HepG2 (cell line): ENCODE measurements around the gene BTBD19. TPM values are rescaled to one million over a fixed set of nuclear protein-coding genes. Genes with fewer than 3 reads are reported as not detected.
A peak's percentile ranks its signal among the peaks of the same experiment; 100 is the strongest.

Source experiments
- BRCA1 ChIP-seq: sonication (generic); formaldehyde crosslinking; IDR thresholded peaks from 2 replicates; pipeline ENCODE4 v1.4.0; 2020; ENCODE audit warnings: missing genetic modification reagents
- CHCHD3 ChIP-seq: sonication (generic); formaldehyde crosslinking; IDR thresholded peaks from 2 replicates; pipeline ENCODE4 v1.8.0; 2022; ENCODE audit warnings: mild to moderate bottlenecking, missing genetic modification reagents, moderate library complexity
- HNF4G ChIP-seq, 2 experiments: sonication (generic) in 1 of 2; formaldehyde crosslinking in 1 of 2; IDR thresholded peaks; 2 replicates each; pipeline versions ENCODE4 v1.4.0 to v1.6.1; 2011 to 2020; ENCODE audit warnings: borderline replicate concordance in 2 of 2, low read depth in 2 of 2, mild to moderate bottlenecking in 2 of 2, low read length in 1 of 2, missing genetic modification reagents in 1 of 2, moderate library complexity in 1 of 2
- KAT8 ChIP-seq: IDR thresholded peaks from 2 replicates; pipeline ENCODE4 v1.6.1; 2016; ENCODE audit warnings: missing genetic modification reagents, missing compliant biosample characterization
- MTERF4 ChIP-seq: sonication (generic); formaldehyde crosslinking; IDR thresholded peaks from 2 replicates; pipeline ENCODE4 v1.8.0; 2023; ENCODE audit warnings: mild to moderate bottlenecking, missing genetic modification reagents
- MXD1 ChIP-seq: sonication (generic); formaldehyde crosslinking; IDR thresholded peaks from 2 replicates; pipeline ENCODE4 v1.4.0; 2020; ENCODE audit warnings: mild to moderate bottlenecking, missing genetic modification reagents
- RBM39 ChIP-seq: fragments of 200-400 bp; formaldehyde crosslinking; IDR thresholded peaks from one replicate; pipeline ENCODE4 v1.6.1; 2018; ENCODE audit warnings: antibody characterized with exemption, mild to moderate bottlenecking, low read depth, low read length; ENCODE audit not compliant: poor library complexity, severe bottlenecking
- RFXANK ChIP-seq: IDR thresholded peaks from 2 replicates; pipeline ENCODE4 v1.6.1; 2016
- SALL1 ChIP-seq: sonication (generic); formaldehyde crosslinking; IDR thresholded peaks from 2 replicates; pipeline ENCODE4 v1.8.0; 2022; ENCODE audit warnings: mild to moderate bottlenecking, missing genetic modification reagents
- SETDB1 ChIP-seq: sonication (generic); formaldehyde crosslinking; IDR thresholded peaks from 2 replicates; pipeline ENCODE4 v1.5.1; 2020; ENCODE audit warnings: missing genetic modification reagents, mild to moderate bottlenecking, borderline replicate concordance
- SP2 ChIP-seq: sonication (generic); formaldehyde crosslinking; IDR thresholded peaks from 2 replicates; pipeline ENCODE4 v1.5.1; 2020; ENCODE audit warnings: mild to moderate bottlenecking, missing genetic modification reagents
- TFDP1 ChIP-seq: IDR thresholded peaks from 2 replicates; pipeline ENCODE4 v1.6.1; 2016; ENCODE audit warnings: missing compliant biosample characterization, missing genetic modification reagents, borderline replicate concordance
- ZBTB10 ChIP-seq: sonication (generic); formaldehyde crosslinking; IDR thresholded peaks from 2 replicates; pipeline ENCODE4 v1.4.0; 2020; ENCODE audit warnings: missing genetic modification reagents, borderline replicate concordance
- ZBTB20 ChIP-seq: sonication (generic); formaldehyde crosslinking; IDR thresholded peaks from 2 replicates; pipeline ENCODE4 v1.8.1; 2023; ENCODE audit warnings: missing genetic modification reagents, low read depth, mild to moderate bottlenecking, borderline replicate concordance
- ZNF180 ChIP-seq: sonication (generic); formaldehyde crosslinking; IDR thresholded peaks from 2 replicates; pipeline ENCODE4 v1.4.0; 2020; ENCODE audit warnings: low read depth, missing genetic modification reagents, borderline replicate concordance
- ZNF335 ChIP-seq: sonication (generic); formaldehyde crosslinking; IDR thresholded peaks from 2 replicates; pipeline ENCODE4 v1.4.0; 2020; ENCODE audit warnings: missing genetic modification reagents
- ZNF768 ChIP-seq: sonication (generic); formaldehyde crosslinking; IDR thresholded peaks from 2 replicates; pipeline ENCODE4 v1.4.0; 2020; ENCODE audit warnings: missing genetic modification reagents
- ZNF878 ChIP-seq: sonication (generic); formaldehyde crosslinking; IDR thresholded peaks from 2 replicates; pipeline ENCODE4 v1.8.1; 2023; ENCODE audit warnings: mild to moderate bottlenecking, missing genetic modification reagents, moderate library complexity
- ZSCAN12 ChIP-seq: sonication (generic); formaldehyde crosslinking; IDR thresholded peaks from 2 replicates; pipeline ENCODE4 v1.9.0; 2021; ENCODE audit warnings: mild to moderate bottlenecking, missing genetic modification reagents
- ZSCAN30 ChIP-seq: sonication (generic); formaldehyde crosslinking; IDR thresholded peaks from 2 replicates; pipeline ENCODE4 v1.5.0; 2020; ENCODE audit warnings: mild to moderate bottlenecking, missing genetic modification reagents
- polyA plus RNA-seq, 8 experiments: library from polyadenylated mRNA; depleted of rRNA in 3 of 8; stranded (reverse) in 7 of 8; unstranded in 1 of 8; fragments of >200 nt; fragmentation: Illumina TruSeq in 4 of 8; extraction: Trizol in 4 of 8; gene quantifications; 2 replicates each; pipeline versions ENCODE4 v1.2.1 to v1.2.3, GENCODE V29; 2011 to 2016; ENCODE audit warnings: low read depth in 4 of 8, missing spikeins in 1 of 8, mixed read lengths in 1 of 8; ENCODE audit not compliant: insufficient read depth in 1 of 8
- total RNA-seq, 5 experiments: library from RNA; depleted of rRNA; stranded (reverse); fragments of >200 nt; fragmentation: Illumina TruSeq; extraction: Trizol; gene quantifications; 2 replicates each; pipeline ENCODE4 v1.2.3, GENCODE V29; 2016; ENCODE audit warnings: low read depth in 1 of 5
- TF ChIP-seq, protein P1 (sequence below): sonication (generic); formaldehyde crosslinking; IDR thresholded peaks from 2 replicates; pipeline ENCODE4 v1.4.0; 2020; ENCODE audit warnings: missing genetic modification reagents
- TF ChIP-seq, protein P2 (sequence below): sonication (generic); formaldehyde crosslinking; IDR thresholded peaks from 2 replicates; pipeline ENCODE4 v1.5.0; 2020; ENCODE audit warnings: missing genetic modification reagents

The BTBD19 gene
- total and polyA plus RNA-seq, 2 of the 13 experiments (the other 11 are each of a cell fraction or from before 2014, with no cell fraction given) = 2.7 to 6.7 TPM

DNA sequence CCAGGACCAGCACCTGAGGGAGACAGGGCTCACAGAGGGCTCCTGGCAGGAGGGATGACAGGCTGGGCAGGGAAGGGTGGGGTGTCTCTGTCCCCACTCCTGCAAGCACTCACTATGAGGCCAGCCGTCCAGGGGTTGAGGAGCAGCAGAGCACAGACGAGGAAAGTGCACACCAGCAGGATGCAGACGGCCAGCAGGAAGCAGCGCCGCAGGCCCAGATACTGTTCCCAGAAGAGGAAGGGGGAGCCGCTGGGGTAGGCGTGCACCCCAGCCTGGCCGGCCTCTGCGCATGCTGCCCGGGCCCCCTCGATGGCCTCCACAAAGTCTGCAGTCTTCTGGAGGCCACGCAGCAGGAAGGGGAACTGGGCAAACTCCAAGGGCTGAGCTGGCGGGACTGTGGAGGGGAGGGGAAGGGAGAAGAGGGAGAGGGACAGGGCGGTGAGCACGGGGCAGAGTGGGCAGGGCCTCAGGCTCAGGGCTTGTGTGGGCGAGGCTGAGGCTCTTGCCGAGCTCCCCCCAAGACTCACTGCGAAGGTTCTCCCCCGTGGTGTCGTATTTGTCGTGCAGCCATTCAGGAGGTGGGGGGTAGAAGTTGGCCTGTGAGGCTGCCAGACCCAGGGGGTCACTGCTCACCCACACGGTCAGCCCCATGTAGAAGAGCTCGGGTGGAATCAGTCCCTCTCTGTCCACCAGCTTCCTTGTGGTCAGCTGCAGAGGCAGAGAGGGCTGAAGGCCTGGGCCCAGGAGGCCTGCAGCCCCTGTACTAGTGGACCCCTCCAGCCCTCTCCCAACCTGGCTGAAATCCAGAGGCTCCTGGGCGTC lies 18.3 kb downstream of the BTBD19 start (continued):
- TF ChIP-seq TFDP1 (CRISPR knock-in tag) (peak; percentile 84; the same call in 1 of the 2 replicates), ZSCAN12 (no peak), SETDB1 (CRISPR knock-in tag) (no peak), KAT8 (CRISPR knock-in tag) (peak; percentile 47), ZNF180 (CRISPR knock-in tag) (no peak), ZSCAN30 (CRISPR knock-in tag) (no peak), CHCHD3 (CRISPR knock-in tag) (no peak), ZNF878 (no peak), MXD1 (CRISPR knock-in tag) (peak; percentile 46), RBM39 (no peak), ZNF335 (CRISPR knock-in tag) (peak; percentile 46), MTERF4 (CRISPR knock-in tag) (peak; percentile 75; the same call in 1 of the 2 replicates), RFXANK (CRISPR knock-in tag) (no peak), ZBTB10 (CRISPR knock-in tag) (0 out of 2 replicates have a peak, but pooled peaks have one; percentile 77), BRCA1 (CRISPR knock-in tag) (no peak; the same call in 1 of the 2 replicates), HNF4G (IDR thresholded peaks at IDR 0.05; ENCODE audit: borderline replicate concordance, low read depth, low read length) (no peak), HNF4G (CRISPR knock-in tag; IDR thresholded peaks at IDR 0.05; ENCODE audit: borderline replicate concordance, low read depth) (peak; percentile 68), SP2 (CRISPR knock-in tag) (no peak), ZNF768 (peak; percentile 70; the same call in 1 of the 2 replicates), SALL1 (CRISPR knock-in tag) (peak; percentile 80), ZBTB20 (CRISPR knock-in tag) (peak; percentile 74; the same call in 1 of the 2 replicates)
- TF ChIP-seq, protein P1, sequence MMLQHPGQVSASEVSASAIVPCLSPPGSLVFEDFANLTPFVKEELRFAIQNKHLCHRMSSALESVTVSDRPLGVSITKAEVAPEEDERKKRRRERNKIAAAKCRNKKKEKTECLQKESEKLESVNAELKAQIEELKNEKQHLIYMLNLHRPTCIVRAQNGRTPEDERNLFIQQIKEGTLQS (CRISPR knock-in tag) = peak; percentile 30; the same call in 1 of the 2 replicates
- TF ChIP-seq, protein P2, sequence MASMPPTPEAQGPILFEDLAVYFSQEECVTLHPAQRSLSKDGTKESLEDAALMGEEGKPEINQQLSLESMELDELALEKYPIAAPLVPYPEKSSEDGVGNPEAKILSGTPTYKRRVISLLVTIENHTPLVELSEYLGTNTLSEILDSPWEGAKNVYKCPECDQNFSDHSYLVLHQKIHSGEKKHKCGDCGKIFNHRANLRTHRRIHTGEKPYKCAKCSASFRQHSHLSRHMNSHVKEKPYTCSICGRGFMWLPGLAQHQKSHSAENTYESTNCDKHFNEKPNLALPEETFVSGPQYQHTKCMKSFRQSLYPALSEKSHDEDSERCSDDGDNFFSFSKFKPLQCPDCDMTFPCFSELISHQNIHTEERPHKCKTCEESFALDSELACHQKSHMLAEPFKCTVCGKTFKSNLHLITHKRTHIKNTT = no peak
